Endodermal cell (in vitro differentiated cells): ENCODE results near the gene DTNB. TPM values are rescaled to one million over a fixed set of nuclear protein-coding genes. Genes with fewer than 3 reads are reported as not detected.
A peak's percentile ranks its signal among the peaks of the same experiment; 100 is the strongest.

Experiments used
- DNase-seq: peaks from one replicate; pipeline ENCODE4 v3.0.0-alpha.2; 2017
- H3K27ac ChIP-seq: 2 replicates; pipeline ENCODE4 v1.5.1; 2013; ENCODE audit warnings: mild to moderate bottlenecking, low read depth, low read length, moderate library complexity
- H3K27me3 ChIP-seq: 2 replicates; pipeline ENCODE4 v1.6.1; 2013; ENCODE audit warnings: mild to moderate bottlenecking, low read length, moderate library complexity; ENCODE audit not compliant: insufficient read depth, control insufficient read depth, poor library complexity, severe bottlenecking
- H3K36me3 ChIP-seq: 2 replicates; pipeline ENCODE4 v1.7.0; 2013; ENCODE audit warnings: mild to moderate bottlenecking, low read length, moderate library complexity; ENCODE audit not compliant: control insufficient read depth, insufficient read depth
- H3K4me1 ChIP-seq: one replicate; pipeline ENCODE4 v1.7.0; 2013; ENCODE audit warnings: low read length; ENCODE audit not compliant: control insufficient read depth, insufficient read depth
- H3K4me3 ChIP-seq: 2 replicates; pipeline ENCODE4 v1.5.1; 2013; ENCODE audit warnings: mild to moderate bottlenecking, low read length, moderate library complexity
- H3K9ac ChIP-seq: 2 replicates; pipeline ENCODE4 v1.6.1; 2013; ENCODE audit warnings: mild to moderate bottlenecking, low read length, moderate library complexity; ENCODE audit not compliant: poor library complexity, severe bottlenecking; ENCODE audit errors: extremely low read depth
- H3K9me3 ChIP-seq: 2 replicates; pipeline ENCODE4 v1.6.1; 2013; ENCODE audit warnings: mild to moderate bottlenecking, low read length, moderate library complexity; ENCODE audit not compliant: control insufficient read depth
- H3K27ac Mint-ChIP-seq: 2 replicates; pipeline ENCODE4 v1.8.0; 2020; ENCODE audit warnings: mixed read lengths
- H3K27me3 Mint-ChIP-seq: 2 replicates; pipeline ENCODE4 v1.8.0; 2021; ENCODE audit warnings: mild to moderate bottlenecking, mixed read lengths; ENCODE audit not compliant: insufficient read depth
- H3K36me3 Mint-ChIP-seq: 2 replicates; pipeline ENCODE4 v1.8.0; 2020; ENCODE audit warnings: low read depth, mixed read lengths
- H3K4me1 Mint-ChIP-seq: 2 replicates; pipeline ENCODE4 v1.8.0; 2020; ENCODE audit warnings: mixed read lengths
- H3K4me3 Mint-ChIP-seq: 2 replicates; pipeline ENCODE4 v1.8.0; 2020; ENCODE audit warnings: mild to moderate bottlenecking, moderate library complexity, mixed read lengths
- H3K9me3 Mint-ChIP-seq: 2 replicates; pipeline ENCODE4 v1.8.0; 2020; ENCODE audit warnings: mild to moderate bottlenecking, mixed read lengths
- WGBS, 2 experiments: methylation state at CpG; one replicate each; pipeline versions ENCODE4 v1.1.5 to v1.1.7; 2013; ENCODE audit warnings: missing lambda C conversion rate in 2 of 2, mixed read lengths in 1 of 2; ENCODE audit not compliant: insufficient coverage in 1 of 2, insufficient read length in 1 of 2; 5-methylcytosine and 5-hydroxymethylcytosine counted together
- total RNA-seq, 2 donors: library from RNA; stranded (reverse); fragmentation: NEBNext Ultra II Directional in 1 of 2; extraction: Animal tissue kit (Norgen Biotek cat#: 25700) in 1 of 2; gene quantifications; 2 replicates in 1 of 2; 3 replicates in 1 of 2; pipeline ENCODE4 v1.2.1, GENCODE V29; 2021
- TF ChIP-seq, protein P1 (sequence below): fragments of 200-600 bp; sonication (generic); conservative IDR thresholded peaks from 2 replicates; pipeline ENCODE4 v1.5.0; 2021; ENCODE audit warnings: antibody characterized with exemption, mild to moderate bottlenecking

Gene DTNB
- total RNA-seq, 2 donors from 2014 or later = 38.8 to 48.7 TPM

DNA sequence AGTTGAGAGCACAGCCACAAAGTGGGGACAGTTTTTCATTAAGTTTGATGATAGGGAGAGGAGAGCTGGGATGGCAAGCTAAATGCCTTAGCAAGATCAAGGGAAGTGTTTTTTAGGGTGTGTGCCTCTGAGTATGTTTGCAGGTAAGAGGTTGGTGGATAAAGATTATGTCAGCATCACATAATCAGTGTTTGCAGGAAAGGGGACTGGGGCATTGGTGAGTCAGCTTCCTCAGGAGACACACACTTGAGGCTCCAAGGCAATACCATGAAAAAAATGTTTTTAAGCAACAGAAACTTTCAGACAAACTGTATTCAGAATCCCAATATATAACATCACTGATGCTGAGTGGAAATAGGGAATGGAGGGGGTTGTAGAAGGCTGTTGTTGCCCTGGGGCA lies 25.4 kb upstream of the DTNB start:
- no peak overlapping the region for H3K4me3 Mint-ChIP-seq

DNA sequence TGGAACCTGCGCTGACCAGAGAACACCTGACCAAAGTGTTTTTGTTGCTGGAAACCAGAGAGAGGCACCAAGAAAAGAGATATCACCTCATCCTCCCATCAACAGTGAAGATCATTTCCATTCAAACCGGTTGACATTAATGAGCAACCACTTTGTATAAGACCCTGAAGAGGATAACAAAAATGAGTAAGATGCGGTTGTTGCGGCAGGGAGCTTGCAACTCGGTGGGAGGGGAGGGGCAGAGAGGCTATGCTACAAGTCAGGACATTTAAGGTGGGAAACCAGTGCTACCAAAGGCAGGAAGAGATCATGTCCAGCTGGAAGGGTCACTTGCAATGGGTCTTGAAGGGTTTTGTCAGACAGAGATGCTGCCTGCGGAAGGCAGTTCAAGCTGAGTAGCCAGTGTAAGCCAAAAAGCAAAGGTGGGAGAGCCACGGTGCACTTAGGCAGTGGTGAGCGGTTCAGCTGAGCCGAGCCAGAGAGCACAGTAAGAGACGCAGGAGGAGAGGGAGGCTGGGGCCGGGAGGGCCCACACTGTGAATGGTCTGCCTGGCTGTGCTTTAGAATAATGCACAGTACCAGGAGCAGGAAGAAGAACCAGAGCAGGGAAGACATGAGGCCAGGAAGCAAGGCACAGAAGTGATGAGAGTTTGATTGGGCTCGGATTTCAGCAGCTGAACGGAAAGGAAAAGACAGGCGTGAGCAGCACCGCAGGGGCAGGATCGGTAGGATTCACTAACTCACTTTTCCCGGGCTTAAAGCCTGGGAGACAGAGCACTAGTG lies 24.4 kb upstream of the DTNB start:
- Histone ChIP-seq H3K9ac (no peak overlapping the region), H3K36me3 (no peaks in the 10 kb centered on the region), H3K27me3 (peaks cover 12% of the 10 kb centered on the region), H3K4me3 (peak overlapping the region; percentile 54), H3K9me3 (no peaks in the 10 kb centered on the region), H3K27ac (no peak overlapping the region), H3K4me1 (peaks cover 6% of the 10 kb centered on the region)
- Mint-ChIP-seq H3K4me1 (no peaks in the 10 kb centered on the region), H3K36me3 (no peaks in the 10 kb centered on the region), H3K4me3 (no peak overlapping the region), H3K27ac (no peak overlapping the region), H3K9me3 (no peaks in the 10 kb centered on the region), H3K27me3 (no peaks in the 10 kb centered on the region)
- 54 to 56% methylated on average over 14 to 17 of the region's 17 CpGs for WGBS, 2 experiments
- DNase-seq = peak; percentile 67
- TF ChIP-seq, protein P1, sequence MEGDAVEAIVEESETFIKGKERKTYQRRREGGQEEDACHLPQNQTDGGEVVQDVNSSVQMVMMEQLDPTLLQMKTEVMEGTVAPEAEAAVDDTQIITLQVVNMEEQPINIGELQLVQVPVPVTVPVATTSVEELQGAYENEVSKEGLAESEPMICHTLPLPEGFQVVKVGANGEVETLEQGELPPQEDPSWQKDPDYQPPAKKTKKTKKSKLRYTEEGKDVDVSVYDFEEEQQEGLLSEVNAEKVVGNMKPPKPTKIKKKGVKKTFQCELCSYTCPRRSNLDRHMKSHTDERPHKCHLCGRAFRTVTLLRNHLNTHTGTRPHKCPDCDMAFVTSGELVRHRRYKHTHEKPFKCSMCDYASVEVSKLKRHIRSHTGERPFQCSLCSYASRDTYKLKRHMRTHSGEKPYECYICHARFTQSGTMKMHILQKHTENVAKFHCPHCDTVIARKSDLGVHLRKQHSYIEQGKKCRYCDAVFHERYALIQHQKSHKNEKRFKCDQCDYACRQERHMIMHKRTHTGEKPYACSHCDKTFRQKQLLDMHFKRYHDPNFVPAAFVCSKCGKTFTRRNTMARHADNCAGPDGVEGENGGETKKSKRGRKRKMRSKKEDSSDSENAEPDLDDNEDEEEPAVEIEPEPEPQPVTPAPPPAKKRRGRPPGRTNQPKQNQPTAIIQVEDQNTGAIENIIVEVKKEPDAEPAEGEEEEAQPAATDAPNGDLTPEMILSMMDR = no peak

More for the DNA sequence above, 25.4 kb upstream of the DTNB start:
- TF ChIP-seq, protein P1 = no peak
- H3K27me3 ChIP-seq = peaks cover 12% of the 10 kb centered on the region
- Mint-ChIP-seq H3K27me3 (no peaks in the 10 kb centered on the region), H3K4me1 (no peaks in the 10 kb centered on the region), H3K9me3 (peaks cover under 1% of the 10 kb centered on the region), H3K36me3 (no peaks in the 10 kb centered on the region), H3K27ac (no peak overlapping the region)
- DNase-seq = no peak
- no peaks in the 10 kb centered on the region for H3K36me3 ChIP-seq
- H3K27ac ChIP-seq = no peak overlapping the region
- no peaks in the 10 kb centered on the region for H3K9me3 ChIP-seq
- no peak overlapping the region for H3K4me3 ChIP-seq
- peaks cover 6% of the 10 kb centered on the region for H3K4me1 ChIP-seq
- H3K9ac ChIP-seq = no peak overlapping the region

DNA sequence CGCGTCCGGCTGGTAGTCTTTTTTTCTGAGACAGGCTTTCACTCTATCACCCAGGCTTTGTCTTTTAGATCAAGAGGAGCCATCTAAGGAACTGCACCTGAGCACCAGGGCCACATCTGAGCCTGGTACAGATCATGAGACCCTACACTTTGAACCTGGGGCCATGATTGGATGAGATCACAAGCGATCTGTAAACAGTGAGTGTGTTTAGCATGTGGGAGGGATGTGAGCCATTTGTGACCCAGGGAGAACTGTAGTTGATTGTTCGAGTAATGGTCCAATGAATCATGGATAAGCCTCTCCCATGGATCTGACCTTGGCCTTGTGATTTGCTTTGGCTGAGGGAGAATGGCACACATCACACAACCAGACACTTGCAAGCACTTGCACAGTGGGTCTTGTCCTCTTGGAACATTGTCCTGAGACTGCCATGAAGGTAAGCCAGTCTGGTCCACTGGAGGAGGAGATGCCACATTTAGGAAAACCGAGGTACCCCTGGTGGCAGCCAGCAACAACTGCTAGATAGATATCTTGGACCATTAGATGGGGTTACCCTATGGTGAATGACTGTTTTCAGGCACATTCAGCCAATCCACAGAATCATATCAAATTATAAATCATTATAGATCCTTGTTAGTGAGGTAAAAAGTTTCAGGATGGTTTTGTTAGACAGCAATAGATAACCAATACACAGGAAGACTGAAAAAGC lies 19.5 kb upstream of the DTNB start:
- H3K4me1 Mint-ChIP-seq = peaks cover 1% of the 10 kb centered on the region
- H3K9ac ChIP-seq = no peak overlapping the region
- H3K27ac ChIP-seq = no peak overlapping the region
- no peaks in the 10 kb centered on the region for H3K36me3 ChIP-seq
- no peaks in the 10 kb centered on the region for H3K27me3 ChIP-seq
- no peak overlapping the region for H3K4me3 Mint-ChIP-seq
- TF ChIP-seq, protein P1 = peak; percentile 56
- no peaks in the 10 kb centered on the region for H3K9me3 ChIP-seq
- H3K27me3 Mint-ChIP-seq = peaks cover 4% of the 10 kb centered on the region
- no peak for DNase-seq
- peaks cover 4% of the 10 kb centered on the region for H3K4me1 ChIP-seq
- H3K36me3 Mint-ChIP-seq = no peaks in the 10 kb centered on the region
- no peak overlapping the region for H3K27ac Mint-ChIP-seq
- no peaks in the 10 kb centered on the region for H3K9me3 Mint-ChIP-seq
- 93 to 100% methylated on average over 5 to 6 of the region's 6 CpGs for WGBS, 2 experiments
- H3K4me3 ChIP-seq = no peak overlapping the region
